Naive thymus-derived CD4-positive, alpha-beta T cell (primary cell): ENCODE data around the gene RNASEL. TPM values are rescaled to one million over a fixed set of nuclear protein-coding genes. Genes with fewer than 3 reads are reported as not detected.

Source experiments
- ATAC-seq: fragments of 150-1000 bp; cut with Tn5 transposase; 2 replicates; pipeline ENCODE4 v1.10.0; 2021; ENCODE audit warnings: mild to moderate bottlenecking, moderate library complexity
- CTCF ChIA-PET: fragments of 350-600 bp; sonication (Branson Sonifier 250); formaldehyde crosslinking; loops from one replicate; lab custom pipeline; 2021; ENCODE audit warnings: antibody characterized with exemption; lab: Charles Lee
- POLR2A ChIA-PET: fragments of 350-600 bp; sonication (Branson Sonifier 250); formaldehyde crosslinking; loops from one replicate; lab custom pipeline; 2021; ENCODE audit warnings: antibody characterized with exemption, inconsistent platforms; lab: Charles Lee
- DNase-seq, 9 donors: peaks; one replicate each; pipeline versions ENCODE4 v3.0.0 to v3.0.0-alpha.2; 2020 to 2022; ENCODE audit warnings: mixed read lengths in 1 of 9
- H3K27ac ChIP-seq: one replicate; pipeline ENCODE4 v1.7.0; 2013; ENCODE audit warnings: mild to moderate bottlenecking, low read depth, low read length, moderate library complexity
- H3K27me3 ChIP-seq, 2 donors: one replicate each; pipeline ENCODE4 v1.7.0; 2013; ENCODE audit warnings: low read length in 2 of 2, mild to moderate bottlenecking in 2 of 2, moderate library complexity in 2 of 2; ENCODE audit not compliant: control insufficient read depth in 2 of 2, insufficient read depth in 2 of 2
- H3K36me3 ChIP-seq, 3 experiments: 1 replicate in 2 of 3; 2 replicates in 1 of 3; pipeline ENCODE4 v1.7.0; 2013; ENCODE audit warnings: low read length in 3 of 3, mild to moderate bottlenecking in 3 of 3, moderate library complexity in 1 of 3; ENCODE audit not compliant: insufficient read depth in 3 of 3, control insufficient read depth in 2 of 3
- H3K4me1 ChIP-seq, 2 donors: one replicate each; pipeline ENCODE4 v1.7.0; 2013; ENCODE audit warnings: low read length in 2 of 2, mild to moderate bottlenecking in 2 of 2, moderate library complexity in 1 of 2; ENCODE audit not compliant: control insufficient read depth in 2 of 2, insufficient read depth in 2 of 2
- H3K4me3 ChIP-seq: 2 replicates; pipeline ENCODE4 v1.7.0; 2013; ENCODE audit warnings: mild to moderate bottlenecking, low read length
- H3K9me3 ChIP-seq, 3 experiments: 1 replicate in 2 of 3; 2 replicates in 1 of 3; pipeline ENCODE4 v1.7.0; 2013; ENCODE audit warnings: low read length in 3 of 3; ENCODE audit not compliant: control insufficient read depth in 2 of 3
- H3K27ac Mint-ChIP-seq, 9 donors: one replicate each; pipeline ENCODE4 v1.8.0; 2020 to 2022; ENCODE audit warnings: mixed read lengths in 9 of 9, mild to moderate bottlenecking in 8 of 9, moderate library complexity in 5 of 9, inconsistent platforms in 2 of 9
- H3K27me3 Mint-ChIP-seq, 5 donors: one replicate each; pipeline ENCODE4 v1.8.0; 2021 to 2022; ENCODE audit warnings: mixed read lengths in 5 of 5, mild to moderate bottlenecking in 1 of 5
- H3K36me3 Mint-ChIP-seq, 5 donors: one replicate each; pipeline ENCODE4 v1.8.0; 2020 to 2022; ENCODE audit warnings: mixed read lengths in 5 of 5, mild to moderate bottlenecking in 3 of 5, inconsistent platforms in 1 of 5
- H3K4me1 Mint-ChIP-seq, 7 donors: one replicate each; pipeline ENCODE4 v1.8.0; 2020 to 2022; ENCODE audit warnings: mixed read lengths in 7 of 7, mild to moderate bottlenecking in 3 of 7, inconsistent platforms in 1 of 7
- H3K4me3 Mint-ChIP-seq, 10 donors: one replicate each; pipeline ENCODE4 v1.8.0; 2020 to 2022; ENCODE audit warnings: mild to moderate bottlenecking in 10 of 10, mixed read lengths in 10 of 10, moderate library complexity in 6 of 10, inconsistent platforms in 2 of 10
- H3K9me3 Mint-ChIP-seq, 11 donors: one replicate each; pipeline ENCODE4 v1.8.0; 2020 to 2022; ENCODE audit warnings: mixed read lengths in 11 of 11, mild to moderate bottlenecking in 4 of 11, inconsistent platforms in 1 of 11, moderate library complexity in 1 of 11
- intact Hi-C, 2 donors: fragments of 100-400 bp; cut with micrococcal nuclease; formaldehyde crosslinking; loops; one replicate each; pipeline ENCODE4 v1.15.1; 2023
- polyA plus RNA-seq, 2 donors: library from polyadenylated mRNA; unstranded; fragments of 300-500 nt; fragmentation: Illumina TruSeq; gene quantifications; one replicate each; pipeline ENCODE4 v1.2.3, GENCODE V29; 2021
- total RNA-seq, 6 experiments: library from RNA in 5 of 6; stranded (reverse) in 5 of 6; gene quantifications; 1 replicate in 5 of 6; 2 replicates in 1 of 6; pipeline ENCODE4 v1.2.3 and lab custom pipeline; 2021 to 2026

RNASEL gene
- total and polyA plus RNA-seq, 7 experiments from 2014 or later: 5.7 to 34.9 (median 12.1) TPM

DNA sequence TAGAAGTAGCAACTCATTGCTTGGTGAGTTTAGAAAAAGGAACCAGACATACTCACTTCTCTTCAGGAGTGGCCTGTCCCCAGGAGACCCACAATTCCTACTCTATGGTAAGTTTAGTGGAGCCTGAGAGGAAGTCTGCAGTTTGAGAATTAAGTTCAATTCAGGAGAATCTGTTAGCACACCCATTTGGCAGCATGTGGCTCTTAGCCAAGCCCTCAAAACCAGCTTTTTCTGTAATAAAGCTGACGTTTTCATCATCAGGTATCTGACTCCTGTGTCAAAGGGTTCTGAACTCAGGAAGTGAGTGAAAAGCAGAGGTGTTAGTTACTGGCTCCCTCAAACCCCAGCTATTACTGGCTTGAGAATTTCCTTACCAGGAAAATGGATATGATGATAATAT, 35.5 kb upstream of the RNASEL start:
- Mint-ChIP-seq H3K27me3 (peaks cover 0 to 28% (median 0%) of the 10 kb centered on the region in 5 donors), H3K9me3 (peaks cover 0 to 10% (median 8%) of the 10 kb centered on the region in 11 donors), H3K4me3 (no peak overlapping the region), H3K27ac (peak overlapping the region in 3 of 9 donors; percentile 22 to 65 (median 32)), H3K4me1 (peaks cover 19 to 61% (median 24%) of the 10 kb centered on the region in 7 donors), H3K36me3 (peaks cover 0 to 13% (median 6%) of the 10 kb centered on the region in 5 donors)
- ChIA-PET POLR2A (interaction anchor here (1.2 kb wide), 1 partner anchor 20 kb away, joined by 4 read pairs; the partner anchor contains the start of gene RGS16), CTCF (no interaction called here)
- no peaks in the 10 kb centered on the region for H3K9me3 ChIP-seq
- H3K27ac ChIP-seq: no peak overlapping the region
- intact Hi-C loops: loop anchor here in 1 of 2 donors (1.0 kb wide), 1 partner anchor 9 kb away; no protein-coding TSS in a partner anchor
- no peaks in the 10 kb centered on the region for H3K27me3 ChIP-seq
- no peak overlapping the region for H3K4me3 ChIP-seq
- DNase-seq (peak in 1 of 9 donors; percentile 16), ATAC-seq (peak; percentile 41)
- no peaks in the 10 kb centered on the region for H3K36me3 ChIP-seq
- H3K4me1 ChIP-seq: peaks cover 4 to 30% of the 10 kb centered on the region in 2 donors

DNA sequence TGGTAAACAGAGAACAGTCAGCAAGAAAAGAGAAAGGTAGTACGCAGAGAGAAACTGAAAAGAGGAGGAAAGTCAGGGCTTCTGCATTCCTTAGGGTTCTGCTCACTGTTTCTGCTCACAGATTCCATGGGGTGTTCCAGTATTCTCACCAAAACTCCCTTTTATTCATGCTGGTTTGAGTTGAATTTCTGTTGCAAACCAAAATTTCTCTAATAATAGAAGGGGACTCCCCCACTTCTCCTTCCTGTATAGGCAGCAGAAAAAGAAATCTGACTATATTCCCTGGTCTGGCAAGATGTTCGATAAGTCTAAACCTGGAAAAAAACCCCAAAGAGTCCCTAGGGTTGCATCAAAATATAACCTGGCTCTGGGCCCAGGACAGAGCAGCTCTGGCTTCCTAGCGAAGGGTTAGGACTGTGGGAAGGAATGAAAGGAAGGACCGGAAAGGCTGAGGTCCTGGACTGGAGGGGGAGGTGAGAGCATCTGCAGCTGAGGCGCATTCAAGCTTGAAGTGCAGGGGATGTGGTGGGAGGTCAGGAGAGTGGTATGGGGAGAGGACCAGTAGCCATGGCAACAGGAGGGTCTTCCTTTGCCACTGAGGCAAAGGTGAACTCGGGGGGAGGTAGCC, 34.0 kb upstream of the RNASEL start:
- Histone ChIP-seq H3K4me1 (peaks cover 0 to 24% of the 10 kb centered on the region in 2 donors), H3K9me3 (no peaks in the 10 kb centered on the region), H3K27ac (no peak overlapping the region), H3K36me3 (no peaks in the 10 kb centered on the region), H3K4me3 (no peak overlapping the region), H3K27me3 (no peaks in the 10 kb centered on the region)
- ChIA-PET CTCF (no interaction called here), POLR2A (interaction anchor here (0.9 kb wide), 1 partner anchor 19 kb away, joined by 3 read pairs; the partner anchor contains the start of gene RGS16)
- Mint-ChIP-seq H3K36me3 (peaks cover 0 to 16% (median 6%) of the 10 kb centered on the region in 5 donors), H3K4me3 (no peak overlapping the region), H3K27me3 (peaks cover 0 to 35% (median 0%) of the 10 kb centered on the region in 5 donors), H3K4me1 (peaks cover 12 to 69% (median 16%) of the 10 kb centered on the region in 7 donors), H3K27ac (peak overlapping the region in 1 of 9 donors; percentile 52), H3K9me3 (peaks cover 0 to 14% (median 9%) of the 10 kb centered on the region in 11 donors)
- no peak for DNase-seq
- intact Hi-C loops: no loop called here
- ATAC-seq: no peak

DNA sequence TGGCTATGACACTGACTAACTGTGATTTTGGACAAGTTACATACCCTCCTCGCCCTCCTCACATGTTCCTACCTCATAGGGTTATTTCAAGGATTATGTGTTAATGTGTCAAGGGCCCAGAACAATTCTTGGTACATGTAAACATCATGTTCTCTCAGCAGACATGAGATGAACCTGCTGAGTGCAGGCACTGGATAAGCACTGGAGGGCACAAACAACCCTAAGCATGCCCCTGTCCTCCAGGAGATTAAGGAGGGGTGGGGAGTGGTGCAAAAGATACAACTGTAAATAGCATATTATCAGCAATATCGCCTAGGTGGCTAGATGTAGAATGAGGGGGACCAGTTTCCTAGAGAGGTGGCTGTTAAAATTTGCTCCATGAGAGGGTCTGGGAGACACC, 32.9 kb upstream of the RNASEL start:
- POLR2A ChIA-PET: no interaction called here
- H3K4me1 Mint-ChIP-seq: peaks cover 16 to 77% (median 22%) of the 10 kb centered on the region in 7 donors
- Histone ChIP-seq H3K4me3 (no peak overlapping the region), H3K4me1 (peaks cover 5 to 25% of the 10 kb centered on the region in 2 donors), H3K27me3 (no peaks in the 10 kb centered on the region), H3K9me3 (no peaks in the 10 kb centered on the region), H3K36me3 (no peaks in the 10 kb centered on the region), H3K27ac (no peak overlapping the region)
- ATAC-seq (no peak), DNase-seq (no peak)
- peaks cover 0 to 14% (median 9%) of the 10 kb centered on the region in 11 donors for H3K9me3 Mint-ChIP-seq
- no peak overlapping the region for H3K27ac Mint-ChIP-seq
- no peak overlapping the region for H3K4me3 Mint-ChIP-seq
- intact Hi-C loops: no loop called here
- peaks cover 0 to 16% (median 6%) of the 10 kb centered on the region in 5 donors for H3K36me3 Mint-ChIP-seq
- CTCF ChIA-PET: interaction anchor here (1.5 kb wide), 1 partner anchor 161 kb away, joined by 4 read pairs; no protein-coding TSS in a partner anchor
- H3K27me3 Mint-ChIP-seq: peaks cover 0 to 39% (median 0%) of the 10 kb centered on the region in 5 donors

- Mint-ChIP-seq H3K27me3 (peaks cover 0 to 44% (median 0%) of the 10 kb centered on the region in 5 donors), H3K36me3 (peaks cover 0 to 16% (median 6%) of the 10 kb centered on the region in 5 donors), H3K4me1 (peaks cover 20 to 77% (median 28%) of the 10 kb centered on the region in 7 donors), H3K9me3 (peaks cover 0 to 14% (median 9%) of the 10 kb centered on the region in 11 donors), H3K27ac (peak overlapping the region in 1 of 9 donors; percentile 53), H3K4me3 (no peak overlapping the region)
- Histone ChIP-seq H3K9me3 (no peaks in the 10 kb centered on the region), H3K36me3 (no peaks in the 10 kb centered on the region), H3K4me1 (peaks cover 13 to 33% of the 10 kb centered on the region in 2 donors), H3K27me3 (no peaks in the 10 kb centered on the region), H3K4me3 (no peak overlapping the region), H3K27ac (no peak overlapping the region)
- intact Hi-C loops: no loop called here
- ATAC-seq: no peak
- POLR2A ChIA-PET: interaction anchor here (0.7 kb wide), 1 partner anchor 32 kb away, joined by 3 read pairs; the partner anchor contains the start of gene RNASEL
- CTCF ChIA-PET: interaction anchor here (1.5 kb wide), 1 partner anchor 161 kb away, joined by 4 read pairs; no protein-coding TSS in a partner anchor
- no peak for DNase-seq
Observed at GRCh38 chr1:182620924-182621585, 32.0 kb upstream of the RNASEL start.

GRCh38 chr1:182617734-182618351, 28.8 kb upstream of the RNASEL start:
- ATAC-seq: no peak
- ChIA-PET POLR2A (interaction anchor here (2.8 kb wide), 1 partner anchor 9 kb away, joined by 9 read pairs; no protein-coding TSS in a partner anchor), CTCF (interaction anchor here (0.6 kb wide), 1 partner anchor 32 kb away, joined by 6 read pairs; no protein-coding TSS in a partner anchor)
- peak overlapping the region in 2 of 9 donors; percentile 15 to 95 for H3K27ac Mint-ChIP-seq
- no peak for DNase-seq
- Histone ChIP-seq H3K4me1 (peaks cover 15 to 32% of the 10 kb centered on the region in 2 donors), H3K36me3 (no peaks in the 10 kb centered on the region), H3K4me3 (no peak overlapping the region), H3K27me3 (no peaks in the 10 kb centered on the region), H3K9me3 (no peaks in the 10 kb centered on the region), H3K27ac (no peak overlapping the region)
- H3K4me1 Mint-ChIP-seq: peaks cover 28 to 67% (median 32%) of the 10 kb centered on the region in 7 donors
- H3K9me3 Mint-ChIP-seq: peaks cover 0 to 14% (median 9%) of the 10 kb centered on the region in 11 donors
- H3K4me3 Mint-ChIP-seq: peak overlapping the region in 1 of 10 donors; percentile 13
- H3K36me3 Mint-ChIP-seq: peaks cover 0 to 16% (median 6%) of the 10 kb centered on the region in 5 donors
- intact Hi-C loops: loop anchor here (1.0 to 5.0 kb wide), 7 partner anchors 8 to 1221 kb away; partner anchors contain the start of genes ARPC5 (in 1 of the 2) and SMG7 (in 1 of the 2)
- H3K27me3 Mint-ChIP-seq: peaks cover 0 to 56% (median 13%) of the 10 kb centered on the region in 5 donors
